ENCODE results near the gene BGLAP.

The BGLAP gene

DNA sequence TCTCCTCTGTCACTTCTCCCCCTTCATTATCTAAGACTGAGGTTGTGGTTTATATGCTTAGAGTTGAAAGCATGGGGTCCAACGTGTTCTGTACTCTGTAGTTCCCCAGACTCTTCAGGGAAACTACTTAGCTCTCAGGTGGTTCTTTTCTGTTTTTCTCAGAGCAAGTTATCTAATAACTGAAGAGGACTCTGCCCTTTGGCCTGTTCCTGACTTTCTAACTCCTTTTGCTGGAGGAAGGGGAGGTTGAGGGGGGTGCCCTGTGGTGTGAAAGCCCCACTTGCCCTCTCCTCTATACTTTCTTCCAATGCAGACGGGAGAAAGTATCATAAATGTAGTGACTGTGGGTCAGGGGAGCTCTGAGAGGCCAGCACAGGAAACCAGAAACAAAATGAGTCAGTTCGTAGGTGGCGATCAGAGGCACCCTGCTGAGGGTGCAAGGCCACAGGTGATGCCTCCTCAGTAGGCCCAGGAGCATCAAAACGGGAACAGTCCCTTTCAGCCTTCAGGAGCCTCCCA is 43.1 kb upstream of the BGLAP start:
- peak; percentile 56 for DNase-seq (ENCODE audit: low spot score)
- in situ Hi-C loops (cut with MboI; ENCODE audit: low pct_unique_long_range_greater_than_20kb, low sequenced_read_pairs, unreplicated experiment): no loop called here
- TF ChIP-seq, protein P1, sequence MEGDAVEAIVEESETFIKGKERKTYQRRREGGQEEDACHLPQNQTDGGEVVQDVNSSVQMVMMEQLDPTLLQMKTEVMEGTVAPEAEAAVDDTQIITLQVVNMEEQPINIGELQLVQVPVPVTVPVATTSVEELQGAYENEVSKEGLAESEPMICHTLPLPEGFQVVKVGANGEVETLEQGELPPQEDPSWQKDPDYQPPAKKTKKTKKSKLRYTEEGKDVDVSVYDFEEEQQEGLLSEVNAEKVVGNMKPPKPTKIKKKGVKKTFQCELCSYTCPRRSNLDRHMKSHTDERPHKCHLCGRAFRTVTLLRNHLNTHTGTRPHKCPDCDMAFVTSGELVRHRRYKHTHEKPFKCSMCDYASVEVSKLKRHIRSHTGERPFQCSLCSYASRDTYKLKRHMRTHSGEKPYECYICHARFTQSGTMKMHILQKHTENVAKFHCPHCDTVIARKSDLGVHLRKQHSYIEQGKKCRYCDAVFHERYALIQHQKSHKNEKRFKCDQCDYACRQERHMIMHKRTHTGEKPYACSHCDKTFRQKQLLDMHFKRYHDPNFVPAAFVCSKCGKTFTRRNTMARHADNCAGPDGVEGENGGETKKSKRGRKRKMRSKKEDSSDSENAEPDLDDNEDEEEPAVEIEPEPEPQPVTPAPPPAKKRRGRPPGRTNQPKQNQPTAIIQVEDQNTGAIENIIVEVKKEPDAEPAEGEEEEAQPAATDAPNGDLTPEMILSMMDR (IDR thresholded peaks at IDR 0.05; ENCODE audit: extremely low read depth, insufficient read depth, missing control alignments): no peak

DNA sequence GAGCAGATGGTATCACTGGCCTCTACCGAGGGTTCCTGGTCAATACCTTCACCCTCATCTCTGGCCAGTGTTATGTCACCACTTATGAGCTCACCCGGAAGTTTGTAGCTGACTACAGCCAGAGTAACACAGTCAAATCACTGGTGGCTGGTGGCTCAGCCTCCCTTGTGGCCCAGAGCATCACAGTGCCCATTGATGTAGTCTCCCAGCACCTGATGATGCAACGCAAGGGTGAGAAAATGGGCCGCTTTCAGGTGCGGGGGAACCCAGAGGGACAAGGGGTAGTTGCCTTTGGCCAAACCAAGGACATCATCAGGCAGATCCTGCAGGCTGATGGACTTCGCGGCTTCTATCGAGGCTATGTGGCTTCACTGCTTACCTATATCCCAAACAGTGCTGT is 41.9 kb upstream of the BGLAP start:
- TF ChIP-seq, protein P1 (IDR thresholded peaks at IDR 0.05; ENCODE audit: extremely low read depth, insufficient read depth, missing control alignments): no peak
- in situ Hi-C loops (cut with MboI; ENCODE audit: low pct_unique_long_range_greater_than_20kb, low sequenced_read_pairs, unreplicated experiment): no loop called here
- DNase-seq (ENCODE audit: low spot score): no peak

DNA sequence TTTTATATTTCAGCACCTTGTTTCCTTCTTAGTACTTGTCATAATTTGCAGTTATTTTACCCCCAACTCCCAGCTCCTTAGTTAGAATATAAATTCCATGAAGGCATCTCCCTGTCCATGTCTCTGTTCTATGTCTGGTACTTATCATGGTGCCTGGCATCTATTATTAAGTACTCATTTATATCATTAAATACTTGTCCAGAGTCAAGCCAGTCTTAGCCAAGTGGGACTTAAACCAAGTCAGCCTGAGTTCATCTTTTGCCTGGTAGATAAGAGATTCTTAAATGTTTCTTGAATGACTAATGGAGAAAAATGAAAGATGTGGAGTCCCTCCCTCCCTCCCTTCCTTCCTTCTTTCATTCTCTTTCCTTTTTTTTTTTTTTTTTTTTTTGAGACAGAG is 38.7 kb upstream of the BGLAP start:
- TF ChIP-seq, protein P1 (IDR thresholded peaks at IDR 0.05; ENCODE audit: extremely low read depth, insufficient read depth, missing control alignments): no peak
- no peak for DNase-seq (ENCODE audit: low spot score)

DNA sequence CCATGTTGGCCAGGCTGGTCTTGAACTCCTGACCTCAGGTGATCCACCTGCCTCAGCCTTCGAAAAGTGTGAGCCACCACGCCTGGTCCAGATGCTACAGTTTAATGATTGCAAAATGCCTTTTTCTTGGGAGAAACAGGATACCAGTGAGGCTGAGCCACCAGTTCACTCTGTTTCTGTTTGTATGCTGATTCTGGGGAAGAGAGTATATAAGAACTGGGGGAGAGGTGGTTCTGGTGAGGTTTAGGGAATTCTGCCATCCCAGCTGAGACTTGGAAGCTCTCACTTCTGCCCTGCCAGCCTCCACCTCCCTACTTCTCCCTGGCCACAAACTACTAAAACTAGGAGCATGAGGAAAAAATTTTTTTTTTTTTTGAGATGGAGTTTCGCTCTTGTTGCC is 37.3 kb upstream of the BGLAP start:
- DNase-seq (ENCODE audit: low spot score): no peak
- TF ChIP-seq, protein P1 (IDR thresholded peaks at IDR 0.05; ENCODE audit: extremely low read depth, insufficient read depth, missing control alignments): no peak
- in situ Hi-C loops (cut with MboI; ENCODE audit: low pct_unique_long_range_greater_than_20kb, low sequenced_read_pairs, unreplicated experiment): no loop called here

More for the DNA sequence above, 38.7 kb upstream of the BGLAP start:
- in situ Hi-C loops (cut with MboI; ENCODE audit: low pct_unique_long_range_greater_than_20kb, low sequenced_read_pairs, unreplicated experiment): no loop called here

DNA sequence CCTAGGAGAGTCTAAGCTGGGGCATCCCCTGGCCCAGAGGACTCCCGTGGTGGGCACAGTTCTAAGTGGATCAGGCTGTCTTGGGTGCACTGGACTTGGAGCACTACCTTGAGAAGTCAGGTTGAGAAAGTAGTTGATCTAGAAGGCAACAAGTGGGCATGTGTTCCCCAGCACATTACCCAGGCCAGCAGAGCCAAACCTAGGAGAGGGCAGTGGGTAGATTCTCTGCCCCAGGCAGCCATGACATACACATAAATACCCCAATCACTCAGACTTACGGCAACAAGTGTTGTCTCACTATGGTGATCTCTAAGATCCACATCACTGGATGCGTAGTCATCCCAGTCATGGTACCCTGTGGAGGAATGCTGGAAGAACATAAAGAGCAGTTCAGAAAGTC is 30.7 kb upstream of the BGLAP start:
- TF ChIP-seq, protein P1 (IDR thresholded peaks at IDR 0.05; ENCODE audit: extremely low read depth, insufficient read depth, missing control alignments): no peak
- no peak for DNase-seq (ENCODE audit: low spot score)
- in situ Hi-C loops (cut with MboI; ENCODE audit: low pct_unique_long_range_greater_than_20kb, low sequenced_read_pairs, unreplicated experiment): no loop called here

DNA sequence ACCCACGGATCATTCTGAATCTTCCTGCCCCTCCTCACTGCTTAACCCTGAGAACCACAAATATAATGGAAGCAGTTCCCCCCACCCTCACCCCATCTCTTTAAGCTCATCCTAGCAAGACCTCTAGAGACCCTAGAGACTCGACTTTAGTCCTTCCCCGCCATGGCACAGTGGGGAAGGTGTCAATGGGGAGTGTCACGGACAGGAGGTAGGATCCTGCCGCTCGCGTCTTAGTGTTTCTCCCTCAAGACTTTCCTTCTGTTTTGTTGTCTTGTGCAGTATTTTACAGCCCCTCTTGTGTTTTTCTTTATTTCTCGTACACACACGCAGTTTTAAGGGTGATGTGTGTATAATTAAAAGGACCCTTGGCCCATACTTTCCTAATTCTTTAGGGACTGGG is 29.9 kb upstream of the BGLAP start:
- TF ChIP-seq, protein P1 (IDR thresholded peaks at IDR 0.05; ENCODE audit: extremely low read depth, insufficient read depth, missing control alignments): no peak
- no peak for DNase-seq (ENCODE audit: low spot score)
- in situ Hi-C loops (cut with MboI; ENCODE audit: low pct_unique_long_range_greater_than_20kb, low sequenced_read_pairs, unreplicated experiment): no loop called here

Data from GM13977 (cell line).